Neural cell (in vitro differentiated cells): ENCODE measurements around the gene UBL4A. TPM values are rescaled to one million over a fixed set of nuclear protein-coding genes. Genes with fewer than 3 reads are reported as not detected.
A peak's percentile ranks its signal among the peaks of the same experiment; 100 is the strongest.

Experiments
- H2AFZ ChIP-seq: fragments of 200-600, 300-800 bp; sonication (generic), shearing (Covaris generic); 2 replicates; pipeline ENCODE4 v1.6.0; 2014; ENCODE audit warnings: low read depth, mild to moderate bottlenecking, antibody characterized with exemption, low read length, moderate library complexity
- H3F3A ChIP-seq: fragments of 200-600 bp; shearing (Covaris generic); 2 replicates; pipeline ENCODE4 v1.6.1; 2016; ENCODE audit warnings: mild to moderate bottlenecking, moderate library complexity, mixed read lengths, antibody characterized with exemption, low read length; ENCODE audit not compliant: insufficient read depth, poor library complexity, severe bottlenecking
- H3K27ac ChIP-seq: fragments of 200-600, 300-800 bp; sonication (generic), shearing (Covaris generic); 2 replicates; pipeline ENCODE4 v1.5.1; 2014; ENCODE audit warnings: mild to moderate bottlenecking, low read length, moderate library complexity
- H3K27me3 ChIP-seq: fragments of 300-800, 200-600 bp; sonication (generic), shearing (Covaris generic); 2 replicates; pipeline ENCODE4 v1.6.0; 2014; ENCODE audit warnings: mild to moderate bottlenecking, low read depth, low read length, moderate library complexity; ENCODE audit not compliant: insufficient read depth
- H3K36me3 ChIP-seq: fragments of 300-800, 200-600 bp; sonication (generic), shearing (Covaris generic); 2 replicates; pipeline ENCODE4 v1.5.1; 2014; ENCODE audit warnings: mild to moderate bottlenecking, antibody characterized with exemption, low read length, moderate library complexity; ENCODE audit not compliant: insufficient read depth
- H3K4me2 ChIP-seq: fragments of 300-800, 200-600 bp; sonication (generic), shearing (Covaris generic); 2 replicates; pipeline ENCODE4 v1.6.0; 2014; ENCODE audit warnings: mild to moderate bottlenecking, low read length
- H3K4me3 ChIP-seq: fragments of 300-800, 200-600 bp; sonication (generic), shearing (Covaris generic); 2 replicates; pipeline ENCODE4 v1.5.1; 2014; ENCODE audit warnings: mild to moderate bottlenecking, low read length, moderate library complexity
- H3K79me2 ChIP-seq: fragments of 200-600 bp; shearing (Covaris generic); replicated peaks from 2 replicates; pipeline ENCODE4 v1.6.0; 2014; ENCODE audit warnings: mild to moderate bottlenecking, low read length, moderate library complexity; ENCODE audit not compliant: insufficient read depth
- H3K9ac ChIP-seq: fragments of 300-800, 200-600 bp; sonication (generic), shearing (Covaris generic); 2 replicates; pipeline ENCODE4 v1.6.1; 2016; ENCODE audit warnings: mild to moderate bottlenecking, low read length, mixed read lengths
- H3K9me2 ChIP-seq: fragments of 200-600 bp; shearing (Covaris generic); 2 replicates; pipeline ENCODE4 v1.6.1; 2016; ENCODE audit warnings: mild to moderate bottlenecking, low read length, mixed read lengths; ENCODE audit not compliant: insufficient read depth
- H3K9me3 ChIP-seq: fragments of 200-600, 300-800 bp; sonication (generic), shearing (Covaris generic); 2 replicates; pipeline ENCODE4 v1.6.1; 2016; ENCODE audit warnings: mild to moderate bottlenecking, mixed run types, low read length, moderate library complexity, mixed read lengths
- H4K20me1 ChIP-seq: fragments of 200-600 bp; shearing (Covaris generic); 2 replicates; pipeline ENCODE4 v1.6.1; 2016; ENCODE audit warnings: mild to moderate bottlenecking, mixed run types; ENCODE audit not compliant: insufficient read depth
- EP300 ChIP-seq: fragments of 450-650 bp; conservative IDR thresholded peaks from 2 replicates; pipeline ENCODE4 v1.6.1; 2014; ENCODE audit warnings: antibody characterized with exemption, mild to moderate bottlenecking, moderate library complexity; ENCODE audit not compliant: poor library complexity, severe bottlenecking
- EZH2 ChIP-seq: fragments of 200-600, 300-800 bp; shearing (Covaris generic), sonication (generic); IDR thresholded peaks from 2 replicates; pipeline ENCODE4 v1.6.1; 2014; ENCODE audit warnings: antibody characterized with exemption, low read length, borderline replicate concordance, mild to moderate bottlenecking; ENCODE audit not compliant: insufficient read depth, poor library complexity, severe bottlenecking
- MXI1 ChIP-seq: fragments of 450-650 bp; conservative IDR thresholded peaks from 2 replicates; pipeline ENCODE4 v1.6.1; 2014; ENCODE audit warnings: antibody characterized with exemption, mild to moderate bottlenecking; ENCODE audit not compliant: poor library complexity, severe bottlenecking
- POLR2AphosphoS5 ChIP-seq: IDR thresholded peaks from 2 replicates; pipeline ENCODE4 v1.6.1; 2012
- RAD21 ChIP-seq: fragments of 450-650 bp; conservative IDR thresholded peaks from 2 replicates; pipeline ENCODE4 v1.6.1; 2014; ENCODE audit warnings: antibody characterized with exemption, mild to moderate bottlenecking, moderate library complexity
- SMC3 ChIP-seq: fragments of 450-650 bp; conservative IDR thresholded peaks from 2 replicates; pipeline ENCODE4 v1.6.1; 2014; ENCODE audit warnings: antibody characterized with exemption, mild to moderate bottlenecking, moderate library complexity; ENCODE audit not compliant: poor library complexity
- TAF1 ChIP-seq: IDR thresholded peaks from 2 replicates; pipeline ENCODE4 v1.6.1; 2012; ENCODE audit warnings: low read depth
- polyA plus RNA-seq: library from polyadenylated mRNA; depleted of rRNA; stranded (reverse); fragments of >200 nt; gene quantifications from 2 replicates; pipeline ENCODE4 v1.2.3, GENCODE V29; 2014
- TF ChIP-seq, protein P1 (sequence below): IDR thresholded peaks from 2 replicates; pipeline ENCODE4 v1.6.1; 2012; ENCODE audit warnings: borderline replicate concordance
- TF ChIP-seq, protein P2 (sequence below): fragments of 450-650 bp; IDR thresholded peaks from 2 replicates; pipeline ENCODE4 v1.5.1; 2014; ENCODE audit warnings: antibody characterized with exemption, mild to moderate bottlenecking, moderate library complexity; ENCODE audit not compliant: poor library complexity, severe bottlenecking

Gene UBL4A
- polyA plus RNA-seq, 1 donor from 2014 or later, result 28.5 TPM

DNA sequence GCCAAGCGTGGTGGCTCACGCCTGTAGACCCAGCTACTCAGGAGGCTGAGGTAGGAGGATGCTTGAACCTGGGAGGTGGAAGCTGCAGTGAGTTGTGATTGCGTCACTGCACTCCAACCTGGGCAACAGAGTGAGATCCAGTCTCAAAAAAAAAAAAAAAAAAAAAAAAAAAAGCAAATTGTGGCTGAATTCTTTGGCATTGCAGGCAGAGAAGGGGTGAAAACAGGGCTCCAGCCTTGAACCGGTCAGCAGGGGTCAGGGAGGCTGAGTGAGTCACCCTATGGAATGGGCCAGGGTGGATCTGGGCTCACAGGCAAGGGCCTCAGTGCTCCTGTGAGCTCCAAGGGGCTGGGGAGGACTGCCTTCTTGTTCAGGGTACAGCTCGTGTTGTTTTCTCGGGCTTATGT lies 42.8 kb upstream of the UBL4A start:
- H3K9me3 ChIP-seq, result no peaks in the 10 kb centered on the region
- no peaks in the 10 kb centered on the region for H3F3A ChIP-seq
- H3K9ac ChIP-seq, result no peak overlapping the region
- no peak overlapping the region for H3K4me2 ChIP-seq
- TF ChIP-seq EZH2 (no peak), POLR2AphosphoS5 (no peak), EP300 (no peak), TAF1 (no peak), MXI1 (no peak), RAD21 (no peak), SMC3 (no peak)
- TF ChIP-seq, protein P1, sequence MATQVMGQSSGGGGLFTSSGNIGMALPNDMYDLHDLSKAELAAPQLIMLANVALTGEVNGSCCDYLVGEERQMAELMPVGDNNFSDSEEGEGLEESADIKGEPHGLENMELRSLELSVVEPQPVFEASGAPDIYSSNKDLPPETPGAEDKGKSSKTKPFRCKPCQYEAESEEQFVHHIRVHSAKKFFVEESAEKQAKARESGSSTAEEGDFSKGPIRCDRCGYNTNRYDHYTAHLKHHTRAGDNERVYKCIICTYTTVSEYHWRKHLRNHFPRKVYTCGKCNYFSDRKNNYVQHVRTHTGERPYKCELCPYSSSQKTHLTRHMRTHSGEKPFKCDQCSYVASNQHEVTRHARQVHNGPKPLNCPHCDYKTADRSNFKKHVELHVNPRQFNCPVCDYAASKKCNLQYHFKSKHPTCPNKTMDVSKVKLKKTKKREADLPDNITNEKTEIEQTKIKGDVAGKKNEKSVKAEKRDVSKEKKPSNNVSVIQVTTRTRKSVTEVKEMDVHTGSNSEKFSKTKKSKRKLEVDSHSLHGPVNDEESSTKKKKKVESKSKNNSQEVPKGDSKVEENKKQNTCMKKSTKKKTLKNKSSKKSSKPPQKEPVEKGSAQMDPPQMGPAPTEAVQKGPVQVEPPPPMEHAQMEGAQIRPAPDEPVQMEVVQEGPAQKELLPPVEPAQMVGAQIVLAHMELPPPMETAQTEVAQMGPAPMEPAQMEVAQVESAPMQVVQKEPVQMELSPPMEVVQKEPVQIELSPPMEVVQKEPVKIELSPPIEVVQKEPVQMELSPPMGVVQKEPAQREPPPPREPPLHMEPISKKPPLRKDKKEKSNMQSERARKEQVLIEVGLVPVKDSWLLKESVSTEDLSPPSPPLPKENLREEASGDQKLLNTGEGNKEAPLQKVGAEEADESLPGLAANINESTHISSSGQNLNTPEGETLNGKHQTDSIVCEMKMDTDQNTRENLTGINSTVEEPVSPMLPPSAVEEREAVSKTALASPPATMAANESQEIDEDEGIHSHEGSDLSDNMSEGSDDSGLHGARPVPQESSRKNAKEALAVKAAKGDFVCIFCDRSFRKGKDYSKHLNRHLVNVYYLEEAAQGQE, result no peak
- TF ChIP-seq, protein P2, sequence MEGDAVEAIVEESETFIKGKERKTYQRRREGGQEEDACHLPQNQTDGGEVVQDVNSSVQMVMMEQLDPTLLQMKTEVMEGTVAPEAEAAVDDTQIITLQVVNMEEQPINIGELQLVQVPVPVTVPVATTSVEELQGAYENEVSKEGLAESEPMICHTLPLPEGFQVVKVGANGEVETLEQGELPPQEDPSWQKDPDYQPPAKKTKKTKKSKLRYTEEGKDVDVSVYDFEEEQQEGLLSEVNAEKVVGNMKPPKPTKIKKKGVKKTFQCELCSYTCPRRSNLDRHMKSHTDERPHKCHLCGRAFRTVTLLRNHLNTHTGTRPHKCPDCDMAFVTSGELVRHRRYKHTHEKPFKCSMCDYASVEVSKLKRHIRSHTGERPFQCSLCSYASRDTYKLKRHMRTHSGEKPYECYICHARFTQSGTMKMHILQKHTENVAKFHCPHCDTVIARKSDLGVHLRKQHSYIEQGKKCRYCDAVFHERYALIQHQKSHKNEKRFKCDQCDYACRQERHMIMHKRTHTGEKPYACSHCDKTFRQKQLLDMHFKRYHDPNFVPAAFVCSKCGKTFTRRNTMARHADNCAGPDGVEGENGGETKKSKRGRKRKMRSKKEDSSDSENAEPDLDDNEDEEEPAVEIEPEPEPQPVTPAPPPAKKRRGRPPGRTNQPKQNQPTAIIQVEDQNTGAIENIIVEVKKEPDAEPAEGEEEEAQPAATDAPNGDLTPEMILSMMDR, result no peak
- H3K4me3 ChIP-seq, result no peak overlapping the region
- H3K27ac ChIP-seq, result no peak overlapping the region
- H3K27me3 ChIP-seq, result no peaks in the 10 kb centered on the region
- no peaks in the 10 kb centered on the region for H4K20me1 ChIP-seq
- no peaks in the 10 kb centered on the region for H3K9me2 ChIP-seq
- H2AFZ ChIP-seq, result no peak overlapping the region
- H3K79me2 ChIP-seq, result no peaks in the 10 kb centered on the region
- no peaks in the 10 kb centered on the region for H3K36me3 ChIP-seq

GRCh38 chrX:154526901-154527675 lies 40.7 kb upstream of the UBL4A start:
- no peaks in the 10 kb centered on the region for H4K20me1 ChIP-seq
- H3K9me2 ChIP-seq, result no peaks in the 10 kb centered on the region
- H3F3A ChIP-seq, result no peaks in the 10 kb centered on the region
- H3K36me3 ChIP-seq, result no peaks in the 10 kb centered on the region
- peak overlapping the region; percentile 63 for H3K27ac ChIP-seq
- H3K79me2 ChIP-seq, result no peaks in the 10 kb centered on the region
- H3K9ac ChIP-seq, result peak overlapping the region; percentile 59
- TF ChIP-seq SMC3, result peak; percentile 43
- no peak for TF ChIP-seq TAF1
- TF ChIP-seq EZH2, result no peak
- TF ChIP-seq EP300, result no peak
- no peak for TF ChIP-seq MXI1
- TF ChIP-seq RAD21, result peak; percentile 43
- TF ChIP-seq, protein P1, result peak; percentile 31
- TF ChIP-seq POLR2AphosphoS5, result peak; percentile 46
- TF ChIP-seq, protein P2, result peak; percentile 68
- peak overlapping the region; percentile 45 for H2AFZ ChIP-seq
- no peak overlapping the region for H3K4me2 ChIP-seq
- H3K4me3 ChIP-seq, result peak overlapping the region; percentile 47
- no peaks in the 10 kb centered on the region for H3K9me3 ChIP-seq
- H3K27me3 ChIP-seq, result no peaks in the 10 kb centered on the region
